Upper lobe of left lung (tissue), 6 donors: ENCODE results near the gene CYP2F1. TPM values are rescaled to one million over a fixed set of nuclear protein-coding genes. Genes with fewer than 3 reads are reported as not detected.
"Not testable (repeated sequence)": the region's sequence is repeated elsewhere in the genome, so short reads cannot be mapped to it uniquely, and the experiment has no call there.

Experiments
- ATAC-seq, 2 donors: fragments of 200-7000 bp; cut with Tn5 transposase; one replicate each; pipeline ENCODE4 v1.9.1; 2022; ENCODE audit warnings: mild to moderate bottlenecking in 2 of 2, moderate library complexity in 2 of 2; ENCODE audit not compliant: low FRiP score in 2 of 2
- DNase-seq, 2 donors: peaks; one replicate each; pipeline ENCODE4 v3.0.0-alpha.2; 2019 to 2020
- H3K27ac ChIP-seq, 4 donors: fragments of 200-600 bp; sonication (generic); one replicate each; pipeline ENCODE4 v1.5.1; 2016 to 2019
- H3K27me3 ChIP-seq, 4 donors: fragments of 200-600 bp; sonication (generic); one replicate each; pipeline ENCODE4 v1.5.1; 2017 to 2019
- H3K36me3 ChIP-seq, 4 donors: fragments of 200-600 bp; sonication (generic); one replicate each; pipeline ENCODE4 v1.5.1; 2016 to 2019
- H3K4me1 ChIP-seq, 4 donors: fragments of 200-600 bp; sonication (generic); one replicate each; pipeline ENCODE4 v1.5.1; 2018 to 2019
- H3K4me3 ChIP-seq, 4 donors: fragments of 200-600 bp; sonication (generic); one replicate each; pipeline ENCODE4 v1.5.1; 2017 to 2019; ENCODE audit warnings: mild to moderate bottlenecking in 2 of 4, moderate library complexity in 1 of 4
- H3K9me3 ChIP-seq, 4 donors: fragments of 200-600 bp; sonication (generic); one replicate each; pipeline ENCODE4 v1.5.1; 2018 to 2019
- CTCF ChIP-seq, 6 experiments: fragments of 450-650 bp in 4 of 6; fragments of 200-600 bp in 2 of 6; sonication (generic) in 2 of 6; IDR thresholded peaks; one replicate each; pipeline ENCODE4 v1.5.1; 2016 to 2019; ENCODE audit warnings: antibody characterized with exemption in 6 of 6
- EP300 ChIP-seq, 4 donors: sonication (generic); formaldehyde crosslinking; IDR thresholded peaks; one replicate each; pipeline ENCODE4 v1.5.1; 2017; ENCODE audit warnings: antibody characterized with exemption in 4 of 4, control low read depth in 2 of 4
- POLR2A ChIP-seq, 4 donors: fragments of 450-650 bp; IDR thresholded peaks; one replicate each; pipeline ENCODE4 v1.5.1; 2016 to 2017; ENCODE audit warnings: antibody characterized with exemption in 4 of 4, mild to moderate bottlenecking in 2 of 4
- POLR2AphosphoS5 ChIP-seq, 2 donors: sonication (generic); formaldehyde crosslinking; IDR thresholded peaks; one replicate each; pipeline ENCODE4 v1.5.1; 2017; ENCODE audit warnings: antibody characterized with exemption in 2 of 2
- WGBS, 2 donors: methylation state at CpG; one replicate each; pipeline ENCODE4 v1.1.5; 2017 to 2018; 5-methylcytosine and 5-hydroxymethylcytosine counted together
- total RNA-seq, 6 donors: library from RNA; depleted of rRNA in 4 of 6; stranded (reverse); fragments of >200 nt in 4 of 6; gene quantifications; one replicate each; pipeline versions ENCODE4 v1.1.0 to v1.2.1, GENCODE V29; 2016 to 2021
- donor health status: DM: no; HTN: no; CAD: no; lungs with moderate emphysema.
- donor health status: DM: no; HTN: yes; CAD: no; lungs with severe emphysema.

Gene CYP2F1
- total RNA-seq, 6 donors from 2014 or later: 0.61 to 16.6 (median 2.8) TPM; not detected in 2

DNA sequence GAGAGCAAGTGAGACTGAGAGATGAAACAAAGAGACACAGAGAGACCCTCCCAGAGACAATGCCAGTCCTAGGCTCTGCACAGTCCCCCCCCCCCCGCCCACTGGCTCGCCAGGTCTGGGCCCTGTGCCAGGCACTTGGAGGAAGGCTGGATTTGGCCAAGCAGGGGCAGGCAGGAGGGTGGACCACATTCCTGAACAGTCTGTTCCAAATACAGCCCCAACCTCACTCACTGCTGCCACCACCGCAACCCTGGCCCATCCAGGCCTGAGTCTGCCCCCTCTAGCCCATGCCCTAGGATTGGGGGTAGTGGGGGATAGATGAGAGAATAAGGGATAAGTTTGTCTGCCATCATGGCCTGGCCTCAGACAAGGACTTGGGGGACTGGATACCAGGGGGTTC lies 19.0 kb downstream of the CYP2F1 start:
- ATAC-seq: peak in 1 of 2 donors; percentile 45
- Histone ChIP-seq H3K27ac (no peak overlapping the region), H3K27me3 (no peaks in the 10 kb centered on the region), H3K36me3 (no peaks in the 10 kb centered on the region), H3K9me3 (no peaks in the 10 kb centered on the region), H3K4me3 (no peak overlapping the region), H3K4me1 (peaks cover 0 to 17% (median 3%) of the 10 kb centered on the region in 4 donors)
- peak in 1 of 2 donors; percentile 29 for DNase-seq
- 4 to 58% methylated on average over 1 to 2 of the region's 3 CpGs for WGBS, 2 donors
- TF ChIP-seq POLR2AphosphoS5 (IDR thresholded peaks at IDR 0.05): no peak
- TF ChIP-seq POLR2A (IDR thresholded peaks at IDR 0.05): no peak

DNA sequence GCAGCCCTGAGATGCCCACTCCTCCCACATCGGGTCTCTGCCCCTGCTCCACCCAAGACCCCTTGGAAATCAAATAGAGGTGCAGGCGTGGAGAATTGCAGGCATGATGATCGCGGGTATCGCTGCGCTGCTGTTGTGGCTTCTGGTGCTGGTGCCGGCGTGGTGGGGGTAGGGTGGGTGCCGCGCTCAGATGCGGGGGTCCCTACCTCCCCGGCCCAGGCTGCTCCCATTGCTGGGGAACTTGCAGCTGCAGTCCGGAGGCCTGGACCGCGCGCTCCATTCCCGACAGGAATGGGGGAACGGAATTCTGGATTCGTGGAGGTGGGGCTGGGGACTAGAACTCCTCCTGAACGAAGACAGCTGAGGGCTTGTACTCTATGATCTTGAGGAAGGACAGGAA lies 20.4 kb downstream of the CYP2F1 start:
- ATAC-seq (no peak), DNase-seq (no peak)
- Histone ChIP-seq H3K36me3 (no peaks in the 10 kb centered on the region), H3K4me3 (no peak overlapping the region), H3K27ac (no peak overlapping the region), H3K4me1 (peaks cover 0 to 17% (median 3%) of the 10 kb centered on the region in 4 donors), H3K27me3 (no peaks in the 10 kb centered on the region), H3K9me3 (no peaks in the 10 kb centered on the region)
- WGBS, 2 donors: 85 to 91% methylated on average over 19 to 20 of the region's 20 CpGs
- no peak for TF ChIP-seq CTCF (IDR thresholded peaks at IDR 0.05)
- no peak for TF ChIP-seq EP300 (IDR thresholded peaks at IDR 0.05)
- TF ChIP-seq POLR2A (IDR thresholded peaks at IDR 0.05): no peak
- no peak for TF ChIP-seq POLR2AphosphoS5 (IDR thresholded peaks at IDR 0.05)

GRCh38 chr19:41135390-41136384 lies 21.5 kb downstream of the CYP2F1 start:
- 20 to 22% methylated on average over 14 to 37 of the region's 76 CpGs for WGBS, 2 donors
- Histone ChIP-seq H3K4me1 (peaks cover 0 to 17% (median 5%) of the 10 kb centered on the region in 4 donors), H3K4me3 (peak overlapping the region in 3 of 4 donors; percentile 45 to 59 (median 51)), H3K27ac (peak overlapping the region in 3 of 4 donors; percentile 55 to 77 (median 63))
- H3K9me3 ChIP-seq, H3K27me3 ChIP-seq, H3K36me3 ChIP-seq: not testable (repeated sequence)
- ATAC-seq: peak; percentile 94 to 95
- DNase-seq: peak; percentile 81 to 92
- peak in 1 of 2 donors; percentile 14 for TF ChIP-seq POLR2AphosphoS5 (IDR thresholded peaks at IDR 0.05)

GRCh38 chr19:41136636-41137455 lies 22.6 kb downstream of the CYP2F1 start:
- Histone ChIP-seq H3K4me1 (peaks cover 0 to 17% (median 5%) of the 10 kb centered on the region in 4 donors), H3K27ac (no peak overlapping the region), H3K27me3 (no peaks in the 10 kb centered on the region), H3K4me3 (peak overlapping the region in 2 of 4 donors; percentile 45 to 59), H3K36me3 (no peaks in the 10 kb centered on the region), H3K9me3 (no peaks in the 10 kb centered on the region)
- DNase-seq: peak in 1 of 2 donors; percentile 63
- 89 to 92% methylated on average over 21 to 27 of the region's 31 CpGs for WGBS, 2 donors
- ATAC-seq: no peak
- TF ChIP-seq POLR2AphosphoS5 (IDR thresholded peaks at IDR 0.05): no peak
- TF ChIP-seq EP300 (IDR thresholded peaks at IDR 0.05): no peak
- no peak for TF ChIP-seq CTCF (IDR thresholded peaks at IDR 0.05)
- TF ChIP-seq POLR2A (IDR thresholded peaks at IDR 0.05): no peak

GRCh38 chr19:41144403-41144802 lies 30.2 kb downstream of the CYP2F1 start:
- WGBS, 2 donors: 27 to 31% methylated on average over 7 of the region's 7 CpGs
- ATAC-seq: peak; percentile 75 to 84

More at GRCh38 chr19:41144403-41144802, 30.2 kb downstream of the CYP2F1 start:
- Histone ChIP-seq H3K27ac (no peak overlapping the region), H3K36me3 (no peaks in the 10 kb centered on the region), H3K4me1 (peaks cover 0 to 5% (median 0%) of the 10 kb centered on the region in 4 donors), H3K9me3 (no peaks in the 10 kb centered on the region), H3K27me3 (no peaks in the 10 kb centered on the region), H3K4me3 (no peak overlapping the region)
- TF ChIP-seq CTCF (IDR thresholded peaks at IDR 0.05) (peak; percentile 47 to 85 (median 75)), EP300 (IDR thresholded peaks at IDR 0.05) (no peak), POLR2AphosphoS5 (IDR thresholded peaks at IDR 0.05) (no peak), POLR2A (IDR thresholded peaks at IDR 0.05) (no peak)
- DNase-seq: peak in 1 of 2 donors; percentile 81
